GM12878 (cell line): Measurements from ENCODE around the gene GRK5. TPM values are rescaled to one million over a fixed set of nuclear protein-coding genes. Genes with fewer than 3 reads are reported as not detected.

Source experiments
- ATAC-seq: fragments of 200-7000 bp; cut with Tn5 transposase; 3 replicates; pipeline ENCODE4 v1.9.1; 2020; ENCODE audit warnings: mild to moderate bottlenecking, moderate library complexity
- BruUV-seq: library from RNA; stranded (reverse); fragments of 400-500 nt; replicated peaks from 2 replicates; lab custom pipeline; 2021; lab: Mats Ljungman, UMichigan
- CTCF ChIA-PET: fragments of 300-600 bp; sonication (Branson Sonifier 250); formaldehyde crosslinking; extraction: SDS; loops from one replicate; lab custom pipeline; 2021; ENCODE audit warnings: inconsistent platforms; lab: Yijun Ruan, JAX
- POLR2A ChIA-PET: fragments of 350-600 bp; formaldehyde crosslinking; extraction: SDS; loops from one replicate; lab custom pipeline; 2021; ENCODE audit warnings: inconsistent platforms; lab: Charles Lee
- RAD21 ChIA-PET: fragments of 300-600 bp; sonication (Branson Sonifier 250); formaldehyde crosslinking; loops from one replicate; lab custom pipeline; 2023; ENCODE audit warnings: antibody characterized with exemption; ENCODE audit not compliant: unreplicated experiment; lab: Charles Lee
- SMC1A ChIA-PET: fragments of 300-600 bp; sonication (Branson Sonifier 250); formaldehyde crosslinking; loops from one replicate; lab custom pipeline; 2023; ENCODE audit not compliant: unreplicated experiment, uncharacterized antibody; lab: Charles Lee
- DNase-seq: peaks from one replicate; pipeline ENCODE4 v3.0.0-alpha.2; 2011; ENCODE audit warnings: low read depth, low spot score
- FAIRE-seq: peaks from 3 replicates; lab custom pipeline; 2011; peaks lifted over from hg19 to GRCh38; lab: Jason Lieb, UNC
- H2AFZ ChIP-seq: 2 replicates; pipeline ENCODE4 v1.6.0; 2011; ENCODE audit warnings: low read depth, low read length, control low read depth; ENCODE audit not compliant: control insufficient read depth
- H3K27ac ChIP-seq: 2 replicates; pipeline ENCODE4 v1.5.1; 2011; ENCODE audit warnings: control low read depth; ENCODE audit not compliant: control insufficient read depth, insufficient read depth
- H3K27me3 ChIP-seq, 2 experiments: replicated peaks in 1 of 2; 2 replicates each; pipeline versions ENCODE4 v1.6.0 to v1.6.1; 2011; ENCODE audit warnings: low read length in 1 of 2; ENCODE audit not compliant: control insufficient read depth in 2 of 2, insufficient read depth in 2 of 2
- H3K36me3 ChIP-seq, 2 experiments: 2 replicates each; pipeline ENCODE4 v1.5.1; 2011; ENCODE audit warnings: low read length in 1 of 2; ENCODE audit not compliant: control insufficient read depth in 2 of 2, insufficient read depth in 2 of 2
- H3K4me1 ChIP-seq: 2 replicates; pipeline ENCODE4 v1.6.1; 2011; ENCODE audit warnings: mild to moderate bottlenecking, low read length, moderate library complexity, mixed read lengths; ENCODE audit not compliant: control insufficient read depth, insufficient read depth
- H3K4me2 ChIP-seq: 2 replicates; pipeline ENCODE4 v1.6.0; 2011; ENCODE audit warnings: control low read depth; ENCODE audit not compliant: control insufficient read depth, insufficient read depth
- H3K4me3 ChIP-seq: fragments of 200-600 bp; sonication (generic); 2 replicates; pipeline ENCODE4 v1.5.1; 2016
- H3K79me2 ChIP-seq: 2 replicates; pipeline ENCODE4 v1.6.0; 2011; ENCODE audit warnings: low read length; ENCODE audit not compliant: control insufficient read depth, insufficient read depth
- H3K9ac ChIP-seq: 2 replicates; pipeline ENCODE4 v1.8.0; 2011; ENCODE audit warnings: low read length, control low read depth, mixed read lengths; ENCODE audit not compliant: control insufficient read depth, insufficient read depth
- H3K9me3 ChIP-seq: replicated peaks from 3 replicates; pipeline ENCODE4 v1.5.1; 2011; ENCODE audit warnings: mild to moderate bottlenecking, low read length; ENCODE audit not compliant: control insufficient read depth, insufficient read depth
- H4K20me1 ChIP-seq: 2 replicates; pipeline ENCODE4 v1.6.0; 2011; ENCODE audit not compliant: control insufficient read depth, insufficient read depth
- MTA2 ChIP-seq: fragments of 450-650 bp; IDR thresholded peaks from 2 replicates; pipeline ENCODE4 v1.6.1; 2016; ENCODE audit warnings: low read depth, mild to moderate bottlenecking, moderate library complexity
- NBN ChIP-seq: fragments of 450-650 bp; IDR thresholded peaks from 2 replicates; pipeline ENCODE4 v1.6.1; 2016
- RAD21 ChIP-seq: IDR thresholded peaks from 2 replicates; pipeline ENCODE4 v1.6.1; 2011; ENCODE audit warnings: mild to moderate bottlenecking, low read depth, low read length, moderate library complexity; ENCODE audit not compliant: insufficient read depth
- REST ChIP-seq: IDR thresholded peaks from 2 replicates; pipeline ENCODE4 v1.6.1; 2012; ENCODE audit warnings: mild to moderate bottlenecking, low read depth, low read length
- ZNF622 ChIP-seq: fragments of 450-650 bp; IDR thresholded peaks from 2 replicates; pipeline ENCODE4 v1.6.1; 2017; ENCODE audit warnings: mild to moderate bottlenecking, inconsistent platforms
- WGBS: methylation state at CpG from one replicate; pipeline ENCODE4 v1.1.6; 2016; ENCODE audit warnings: low lambda C conversion rate; ENCODE audit not compliant: insufficient replicate concordance, insufficient coverage; ENCODE audit errors: missing lambda C conversion rate; 5-methylcytosine and 5-hydroxymethylcytosine counted together
- in situ Hi-C: fragments of 300-500 bp; cut with MboI; formaldehyde crosslinking; loops from 9 replicates; pipeline ENCODE4 v1.14.3; 2018; ENCODE audit warnings: mixed read lengths
- intact Hi-C: fragments of 100-400 bp; cut with micrococcal nuclease; formaldehyde crosslinking; loops from one replicate; pipeline ENCODE4 v1.14.2; 2022; ENCODE audit not compliant: unreplicated experiment
- polyA plus RNA-seq, 11 experiments: library from polyadenylated mRNA; depleted of rRNA in 4 of 11; unstranded in 6 of 11; stranded (reverse) in 5 of 11; fragments of >200 nt; fragmentation: Nextera tagmentation in 4 of 11; fragmentation: Illumina TruSeq in 1 of 11; extraction: Ambion mirVana in 4 of 11; extraction: Trizol in 1 of 11; gene quantifications; 1 replicate in 1 of 11; 2 replicates in 10 of 11; pipeline versions ENCODE4 v1.2.1 to v1.2.3, GENCODE V29; 2011 to 2016; ENCODE audit warnings: inconsistent platforms in 2 of 11, missing spikeins in 2 of 11, low read depth in 1 of 11
- total RNA-seq, 4 experiments: library from RNA; depleted of rRNA in 3 of 4; stranded (reverse); fragments of >200 nt in 3 of 4; fragmentation: Illumina TruSeq in 1 of 4; extraction: Trizol in 1 of 4; gene quantifications; 2 replicates each; pipeline versions ENCODE4 v1.2.1 to v1.2.3, GENCODE V29; 2013 to 2021

The GRK5 gene
- total and polyA plus RNA-seq, 10 of the 15 experiments (the other 5 are each of a cell fraction or from before 2014, with no cell fraction given) = 0.11 to 22.1 (median 10.0) TPM

DNA sequence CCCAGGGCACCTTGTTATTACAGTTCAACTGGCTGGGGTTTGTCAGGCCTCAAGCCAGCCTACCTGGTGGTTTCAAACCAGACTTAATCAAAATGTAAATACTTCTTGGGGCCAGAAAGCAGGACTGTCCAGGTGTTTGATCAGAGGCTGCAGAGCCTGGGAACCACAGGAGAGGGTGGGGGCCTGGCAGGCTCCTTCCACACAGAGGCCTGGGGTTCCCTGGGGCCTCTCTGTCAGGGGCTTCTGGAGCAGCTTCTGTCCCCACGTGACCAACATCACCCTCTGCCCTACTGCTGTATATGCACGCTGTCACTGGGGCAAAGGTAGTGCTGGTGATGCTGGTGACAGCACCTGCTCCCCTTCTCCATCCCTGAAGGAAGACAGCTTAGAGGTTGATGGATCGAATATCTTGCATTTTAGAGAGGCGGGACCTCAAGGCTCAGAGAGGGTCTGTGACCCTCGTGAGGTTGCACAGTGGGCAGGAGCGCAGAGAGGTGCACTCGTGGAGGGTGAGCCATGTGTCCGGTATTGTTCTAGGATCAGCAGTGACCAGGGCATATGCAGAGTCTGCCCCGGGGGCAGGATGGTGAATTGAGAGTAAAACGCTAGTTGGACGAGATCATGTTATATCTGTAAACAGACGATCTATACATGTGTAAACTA is 95.4 kb downstream of the GRK5 start:
- H3K36me3 ChIP-seq = no peaks in the 10 kb centered on the region
- DNase-seq (no peak), ATAC-seq (no peak), FAIRE-seq (no peak)
- 88% methylated on average over 12 of the region's 12 CpGs for WGBS
- intact Hi-C loops (loop anchor here (10.0 kb wide), 1 partner anchor 228 kb away; no protein-coding TSS in a partner anchor), in situ Hi-C loops (no loop called here)
- H3K9ac ChIP-seq = no peak overlapping the region
- ChIA-PET SMC1A (interaction anchor here (1.3 kb wide), 1 partner anchor 32 kb away, joined by 3 read pairs; no protein-coding TSS in a partner anchor), POLR2A (interaction anchor here (0.6 kb wide), 1 partner anchor 198 kb away, joined by 3 read pairs; no protein-coding TSS in a partner anchor), RAD21 (no interaction called here), CTCF (interaction anchor here (1.0 to 1.9 kb wide), 4 partner anchors 17 to 240 kb away, joined by 3 to 6 read pairs (median 4); partner anchors contain the start of gene RGS10)
- H3K4me1 ChIP-seq = peaks cover 47% of the 10 kb centered on the region
- H2AFZ ChIP-seq = no peak overlapping the region
- H3K4me3 ChIP-seq = no peak overlapping the region
- peaks cover 21% of the 10 kb centered on the region for H3K79me2 ChIP-seq
- no peaks in the 10 kb centered on the region for H3K27me3 ChIP-seq
- no peaks in the 10 kb centered on the region; the same call in 1 of the 3 replicates for H3K9me3 ChIP-seq
- no peaks in the 10 kb centered on the region for H4K20me1 ChIP-seq
- no peak overlapping the region for H3K4me2 ChIP-seq
- no peak for TF ChIP-seq MTA2
- no peak for TF ChIP-seq REST
- no peak for TF ChIP-seq ZNF622
- TF ChIP-seq NBN = no peak
- no peak for TF ChIP-seq RAD21
- no peak overlapping the region for H3K27ac ChIP-seq
- no TSS peak for BruUV-seq
